Body of pancreas (tissue), 4 donors: ENCODE results near the gene PTPRN2.

Experiments
- CTCF ChIP-seq, 7 experiments: fragments of 450-650 bp in 4 of 7; fragments of 200-600 bp in 3 of 7; sonication (generic) in 3 of 7; IDR thresholded peaks; one replicate each; pipeline ENCODE4 v1.5.1; 2016 to 2019; ENCODE audit warnings: antibody characterized with exemption in 7 of 7
- POLR2A ChIP-seq, 3 donors: fragments of 450-650 bp; IDR thresholded peaks; one replicate each; pipeline ENCODE4 v1.6.1; 2016; ENCODE audit warnings: antibody characterized with exemption in 3 of 3, mild to moderate bottlenecking in 2 of 3

DNA sequence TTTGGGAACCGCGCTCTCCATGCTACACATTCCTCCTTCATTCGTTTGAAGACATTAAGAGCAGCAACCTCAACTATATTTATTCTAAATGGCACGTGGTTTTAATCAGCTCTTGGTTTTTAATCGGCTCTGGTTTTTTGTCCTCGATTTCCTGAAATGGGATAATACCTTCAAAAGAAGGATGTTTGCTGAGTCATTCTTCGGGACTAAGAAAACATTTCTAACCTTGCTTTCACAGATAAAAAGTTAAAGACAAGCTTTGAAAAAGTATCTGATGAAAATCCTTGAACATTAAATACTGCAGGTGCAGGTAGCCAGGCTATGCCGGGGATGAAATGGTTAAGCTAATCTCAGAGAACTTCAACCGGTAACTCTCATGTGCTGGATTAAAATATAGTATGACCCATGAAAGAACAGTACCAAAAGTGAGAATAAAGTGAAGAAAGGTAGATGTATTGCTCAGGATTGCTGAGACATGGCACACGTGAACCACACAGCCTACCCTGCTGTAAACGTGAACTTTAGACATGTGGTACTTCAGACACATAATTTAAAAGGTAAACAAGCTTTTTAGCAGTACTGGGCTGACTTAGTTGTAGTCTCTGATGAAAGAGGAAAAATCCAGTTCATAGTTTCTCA is 89.1 kb downstream of the PTPRN2 start:
- TF ChIP-seq CTCF (IDR thresholded peaks at IDR 0.05) (no peak), POLR2A (IDR thresholded peaks at IDR 0.05) (no peak)
